CD4-positive, alpha-beta T cell treated with Interleukin-15 for 4 hours (primary cell): ENCODE measurements around the gene CLCN7.
"Not testable (repeated sequence)": the region's sequence is repeated elsewhere in the genome, so short reads cannot be mapped to it uniquely, and the experiment has no call there.

ENCODE experiments used
- DNase-seq: peaks from one replicate; pipeline ENCODE4 v3.0.0-alpha.2; 2020; ENCODE audit warnings: low spot score

Gene CLCN7

GRCh38 chr16:1445518-1446203 is 29.2 kb downstream of the CLCN7 start:
- no peak for DNase-seq

- no peak for DNase-seq
Measured at GRCh38 chr16:1444730-1445517, 29.9 kb downstream of the CLCN7 start.

GRCh38 chr16:1443980-1444729 is 30.7 kb downstream of the CLCN7 start, which contains the start of gene CCDC154:
Gene CCDC154, minus strand, starts transcription at chr16:1444556. Its CDS starts 234 bp downstream, at chr16:1444322.
- DNase-seq = no peak

GRCh38 chr16:1443403-1443973 is 31.3 kb downstream of the CLCN7 start:
- DNase-seq = no peak

GRCh38 chr16:1442697-1443096 is 32.1 kb downstream of the CLCN7 start:
- no peak for DNase-seq

GRCh38 chr16:1441391-1441829 is 33.4 kb downstream of the CLCN7 start:
- DNase-seq = no peak

- DNase-seq = not testable (repeated sequence)
Measured at GRCh38 chr16:1439699-1440074, 35.1 kb downstream of the CLCN7 start.

- no peak for DNase-seq
Measured at GRCh38 chr16:1439058-1439698, 35.6 kb downstream of the CLCN7 start.

- DNase-seq = no peak
Measured at GRCh38 chr16:1438229-1439057, 36.4 kb downstream of the CLCN7 start.

GRCh38 chr16:1437606-1438005 is 37.2 kb downstream of the CLCN7 start:
- no peak for DNase-seq

GRCh38 chr16:1436731-1437355 is 38.0 kb downstream of the CLCN7 start:
- DNase-seq = no peak

- DNase-seq = no peak
Measured at GRCh38 chr16:1435921-1436697, 38.7 kb downstream of the CLCN7 start.

- DNase-seq = no peak
Measured at GRCh38 chr16:1434644-1435592, 39.9 kb downstream of the CLCN7 start.

- no peak for DNase-seq
Measured at GRCh38 chr16:1433756-1434155, 41.1 kb downstream of the CLCN7 start.

GRCh38 chr16:1433263-1433560 is 41.6 kb downstream of the CLCN7 start:
- DNase-seq = no peak

- no peak for DNase-seq
Measured at GRCh38 chr16:1432388-1433262, 42.2 kb downstream of the CLCN7 start.

- DNase-seq = no peak
Measured at GRCh38 chr16:1431497-1432270, 43.1 kb downstream of the CLCN7 start.
